T-helper 2 cell treated with Interferon-gamma antibody and Interleukin-4, amounts not matched to agents 100 ng/mL and 5 ng/mL, for 36 hours (primary cell): ENCODE measurements around the gene AFF4. TPM values are rescaled to one million over a fixed set of nuclear protein-coding genes. Genes with fewer than 3 reads are reported as not detected.

Experiments
- intact Hi-C: fragments of 100-400 bp; cut with micrococcal nuclease; formaldehyde crosslinking; loops from one replicate; pipeline ENCODE4 v1.15.1; 2023
- total RNA-seq: library from RNA; stranded (reverse); gene quantifications from 2 replicates; pipeline ENCODE4 v1.2.3, GENCODE V29; 2022

AFF4 gene
- total RNA-seq, 1 donor from 2014 or later, result 31.8 TPM

GRCh38 chr5:132828846-132829494, 134.5 kb downstream of the AFF4 start:
- intact Hi-C loops, result no loop called here

GRCh38 chr5:132827943-132828673, 135.3 kb downstream of the AFF4 start:
- intact Hi-C loops, result no loop called here

- intact Hi-C loops, result no loop called here
Measured at GRCh38 chr5:132826424-132827082, 136.9 kb downstream of the AFF4 start.

GRCh38 chr5:132825834-132826391, 137.5 kb downstream of the AFF4 start:
- intact Hi-C loops, result no loop called here

Other genes starting within 250 kb of the AFF4 start
- 18.6 and 19.8 TPM in 2 replicates for gene KIF3A, start 226.1 kb downstream of the AFF4 start, total RNA-seq
- gene CCNI2, start 216.2 kb downstream of the AFF4 start, total RNA-seq, result 8.6 and 11.2 TPM in 2 replicates
- gene SEPTIN8, start 186.4 kb downstream of the AFF4 start, total RNA-seq, result 28.2 and 32.6 TPM in 2 replicates
- 0.07 and 0.09 TPM in 2 replicates for gene SOWAHA, start 150.3 kb downstream of the AFF4 start, total RNA-seq
- gene SHROOM1, start 133.0 kb downstream of the AFF4 start, total RNA-seq, result 1.9 and 3.0 TPM in 2 replicates
- gene GDF9, start 97.2 kb downstream of the AFF4 start, total RNA-seq, result 0.18 and 0.27 TPM in 2 replicates
- gene UQCRQ, start 97.0 kb downstream of the AFF4 start, total RNA-seq, result 330 and 336 TPM in 2 replicates
- gene LEAP2, start 90.0 kb downstream of the AFF4 start, total RNA-seq, result 4.0 and 4.2 TPM in 2 replicates
- 33.9 and 35.4 TPM in 2 replicates for gene ZCCHC10, start 62.9 kb upstream of the AFF4 start, total RNA-seq
- gene HSPA4, start 88.4 kb upstream of the AFF4 start, total RNA-seq, result 115 and 117 TPM in 2 replicates